Adrenal gland (tissue), 12 donors: ENCODE data around the gene TMA7. TPM values are rescaled to one million over a fixed set of nuclear protein-coding genes. Genes with fewer than 3 reads are reported as not detected.

ENCODE experiments used
- DNase-seq, 7 donors: peaks; one replicate each; pipeline ENCODE4 v3.0.0-alpha.2; 2019 to 2020
- H3K27ac ChIP-seq, 5 donors: fragments of 200-600 bp; sonication (generic) in 4 of 5; 1 replicate in 3 of 5; 2 replicates in 2 of 5; pipeline versions ENCODE4 v1.5.1 to v1.8.0; 2016 to 2020; ENCODE audit warnings: mild to moderate bottlenecking in 1 of 5
- H3K27me3 ChIP-seq: fragments of 200-600 bp; 2 replicates; pipeline ENCODE4 v1.8.0; 2021
- H3K36me3 ChIP-seq, 2 donors: fragments of 200-600 bp; replicated peaks in 1 of 2; 1 replicate in 1 of 2; 2 replicates in 1 of 2; pipeline versions ENCODE4 v1.5.1 to v1.8.0; 2018 to 2022
- H3K4me1 ChIP-seq, 2 donors: fragments of 200-600 bp; replicated peaks in 1 of 2; 1 replicate in 1 of 2; 2 replicates in 1 of 2; pipeline versions ENCODE4 v1.5.1 to v1.8.0; 2018 to 2021
- H3K4me3 ChIP-seq, 4 donors: fragments of 200-600 bp; sonication (generic) in 3 of 4; one replicate each; pipeline ENCODE4 v1.5.1; 2016 to 2018
- H3K9me3 ChIP-seq, 3 donors: fragments of 200-600 bp; sonication (generic) in 1 of 3; replicated peaks in 1 of 3; 1 replicate in 2 of 3; 2 replicates in 1 of 3; pipeline versions ENCODE4 v1.5.1 to v1.8.0; 2016 to 2021
- POLR2A ChIP-seq, 2 donors: fragments of 450-650 bp; IDR thresholded peaks; one replicate each; pipeline ENCODE4 v1.6.1; 2017; ENCODE audit warnings: antibody characterized with exemption in 2 of 2, mild to moderate bottlenecking in 2 of 2, moderate library complexity in 1 of 2
- WGBS, 4 donors: extraction: QIAGEN DNeasy Blood & Tissue Kit in 2 of 4; methylation state at CpG; one replicate each; pipeline versions ENCODE4 v1.1.5 to v1.1.7; 2013 to 2017; 5-methylcytosine and 5-hydroxymethylcytosine counted together
- intact Hi-C, 2 donors: fragments of 100-400 bp; cut with DNase I; formaldehyde crosslinking; loops; one replicate each; pipeline versions ENCODE4 v1.14.1 to v1.15.0; 2022 to 2023
- polyA plus RNA-seq, 3 donors: library from polyadenylated mRNA; stranded (reverse); fragments of 200-250 nt in 2 of 3; fragments of 350-450 nt in 1 of 3; fragmentation: Illumina TruSeq in 1 of 3; extraction: RNeasy Lipid Tissue Mini Kit (QIAGEN cat#74804) in 1 of 3; gene quantifications; one replicate each; pipeline ENCODE4 v1.2.3, GENCODE V29; 2013 to 2014
- total RNA-seq, 9 donors: library from RNA; depleted of rRNA in 4 of 9; stranded (reverse); fragments of >200 nt in 4 of 9; fragments of 120-200 nt in 1 of 9; fragmentation: NEBNext Ultra II Directional in 1 of 9; extraction: Animal tissue kit (Norgen Biotek cat#: 25700) in 1 of 9; gene quantifications; one replicate each; pipeline versions ENCODE4 v1.1.0 to v1.2.4, GENCODE V29; 2013 to 2023
- TF ChIP-seq, protein P1 (sequence below), 6 experiments: fragments of 450-650 bp in 4 of 6; fragments of 200-600 bp in 2 of 6; sonication (generic) in 1 of 6; IDR thresholded peaks; 1 replicate in 5 of 6; 2 replicates in 1 of 6; pipeline versions ENCODE4 v1.5.1 to v1.8.0; 2016 to 2021; ENCODE audit warnings: antibody characterized with exemption in 6 of 6, mild to moderate bottlenecking in 2 of 6, moderate library complexity in 1 of 6
- donor health status: healthy with polysubstance abuse.
- donor health status: Bipolar disorder and iron deficiency.
- donor health status: DM: yes; HTN: yes; CAD: no.
- donor health status: DM: no; HTN: no; CAD: no.
- donor health status: DM: no; HTN: no; CAD: no.
- donor health status: DM: yes; HTN: yes; CAD: no.

Gene TMA7
- total and polyA plus RNA-seq, 12 donors, result 177 to 891 (median 284) TPM

DNA sequence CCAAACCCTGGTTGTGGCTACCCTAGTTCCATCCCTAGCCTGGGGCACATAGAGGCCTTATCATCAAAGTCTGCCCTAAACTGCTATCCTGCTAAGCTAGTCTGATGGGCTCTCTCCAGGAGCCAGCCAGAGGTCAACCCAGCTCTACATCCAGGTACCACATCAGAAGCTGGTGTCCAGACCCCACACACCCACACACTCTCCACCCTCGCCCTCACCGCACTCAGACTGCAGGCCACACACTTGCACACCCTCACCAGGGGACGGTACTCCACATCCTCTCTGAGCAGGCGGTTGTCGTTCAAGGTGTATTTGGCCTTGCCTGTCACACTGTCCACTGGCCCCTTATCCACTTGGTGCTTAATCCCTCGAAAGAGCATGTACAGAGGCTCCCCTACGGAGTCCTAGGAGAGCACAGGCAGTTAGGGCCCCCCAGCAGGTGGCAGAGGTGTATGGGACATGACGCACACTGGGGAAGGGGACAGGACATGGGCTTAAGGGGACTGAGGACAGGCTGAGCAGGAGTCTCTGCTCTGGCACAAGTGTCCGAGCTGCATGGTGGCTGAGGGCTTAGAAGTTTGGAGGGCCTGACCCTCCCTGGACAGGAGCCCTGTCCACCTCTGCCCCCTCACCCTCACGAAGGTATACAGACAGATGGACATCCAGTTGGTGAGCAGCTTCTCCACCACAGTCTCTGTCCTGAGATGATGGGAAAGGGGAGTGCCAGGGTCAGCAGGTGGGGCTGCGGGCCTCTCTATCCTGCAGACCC, 28.3 kb upstream of the TMA7 start:
- 81 to 96% (median 91%) methylated on average over 8 to 11 of the region's 11 CpGs for WGBS, 4 donors
- DNase-seq, result peak in 1 of 7 donors; percentile 7
- no peak overlapping the region for H3K27ac ChIP-seq
- no peaks in the 10 kb centered on the region for H3K4me1 ChIP-seq
- intact Hi-C loops, result no loop called here
- peaks cover 0 to 29% of the 10 kb centered on the region in 2 donors for H3K36me3 ChIP-seq
- no peaks in the 10 kb centered on the region for H3K9me3 ChIP-seq
- no peaks in the 10 kb centered on the region for H3K27me3 ChIP-seq
- no peak overlapping the region for H3K4me3 ChIP-seq
- TF ChIP-seq, protein P1, sequence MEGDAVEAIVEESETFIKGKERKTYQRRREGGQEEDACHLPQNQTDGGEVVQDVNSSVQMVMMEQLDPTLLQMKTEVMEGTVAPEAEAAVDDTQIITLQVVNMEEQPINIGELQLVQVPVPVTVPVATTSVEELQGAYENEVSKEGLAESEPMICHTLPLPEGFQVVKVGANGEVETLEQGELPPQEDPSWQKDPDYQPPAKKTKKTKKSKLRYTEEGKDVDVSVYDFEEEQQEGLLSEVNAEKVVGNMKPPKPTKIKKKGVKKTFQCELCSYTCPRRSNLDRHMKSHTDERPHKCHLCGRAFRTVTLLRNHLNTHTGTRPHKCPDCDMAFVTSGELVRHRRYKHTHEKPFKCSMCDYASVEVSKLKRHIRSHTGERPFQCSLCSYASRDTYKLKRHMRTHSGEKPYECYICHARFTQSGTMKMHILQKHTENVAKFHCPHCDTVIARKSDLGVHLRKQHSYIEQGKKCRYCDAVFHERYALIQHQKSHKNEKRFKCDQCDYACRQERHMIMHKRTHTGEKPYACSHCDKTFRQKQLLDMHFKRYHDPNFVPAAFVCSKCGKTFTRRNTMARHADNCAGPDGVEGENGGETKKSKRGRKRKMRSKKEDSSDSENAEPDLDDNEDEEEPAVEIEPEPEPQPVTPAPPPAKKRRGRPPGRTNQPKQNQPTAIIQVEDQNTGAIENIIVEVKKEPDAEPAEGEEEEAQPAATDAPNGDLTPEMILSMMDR (IDR thresholded peaks at IDR 0.05), result no peak
- TF ChIP-seq POLR2A (IDR thresholded peaks at IDR 0.05), result no peak

DNA sequence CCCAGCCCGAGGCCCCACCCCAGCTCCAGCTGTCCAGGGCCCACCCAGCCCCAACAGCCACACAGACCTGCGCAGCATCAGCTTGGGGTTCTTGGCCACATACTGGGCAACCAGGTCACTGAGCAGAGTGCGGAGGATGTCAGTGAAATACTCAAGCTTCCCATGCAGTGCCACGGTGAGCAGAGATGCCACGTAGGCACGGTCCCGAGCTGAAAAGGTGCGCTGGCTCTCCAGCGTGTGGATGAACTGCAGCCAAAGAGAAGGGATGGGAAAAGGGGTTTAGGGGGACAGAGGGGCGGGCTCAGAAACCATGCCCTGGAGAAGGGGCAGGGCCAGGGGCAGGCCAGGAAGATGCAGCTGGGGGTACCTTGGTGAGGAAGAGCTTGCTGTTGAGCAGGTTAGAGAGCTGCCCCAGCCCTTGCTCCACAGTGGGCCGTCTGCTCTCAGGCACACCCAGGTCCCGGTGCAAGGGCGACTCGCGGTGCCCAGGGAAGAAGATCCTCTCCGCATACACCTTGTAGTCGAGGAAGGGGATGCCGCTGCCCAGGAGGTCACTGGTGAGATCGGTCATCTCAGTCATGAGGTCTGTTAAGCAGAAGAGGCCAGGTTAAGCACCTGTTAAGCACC, 27.6 kb upstream of the TMA7 start:
- no peak overlapping the region for H3K4me3 ChIP-seq
- H3K4me1 ChIP-seq, result no peaks in the 10 kb centered on the region
- 90 to 96% (median 93%) methylated on average over 17 to 19 of the region's 19 CpGs for WGBS, 4 donors
- H3K9me3 ChIP-seq, result no peaks in the 10 kb centered on the region
- no peaks in the 10 kb centered on the region for H3K27me3 ChIP-seq
- DNase-seq, result no peak
- TF ChIP-seq, protein P1 (IDR thresholded peaks at IDR 0.05), result no peak
- TF ChIP-seq POLR2A (IDR thresholded peaks at IDR 0.05), result no peak
- no peak overlapping the region for H3K27ac ChIP-seq
- intact Hi-C loops, result no loop called here
- H3K36me3 ChIP-seq, result peaks cover 0 to 29% of the 10 kb centered on the region in 2 donors

DNA sequence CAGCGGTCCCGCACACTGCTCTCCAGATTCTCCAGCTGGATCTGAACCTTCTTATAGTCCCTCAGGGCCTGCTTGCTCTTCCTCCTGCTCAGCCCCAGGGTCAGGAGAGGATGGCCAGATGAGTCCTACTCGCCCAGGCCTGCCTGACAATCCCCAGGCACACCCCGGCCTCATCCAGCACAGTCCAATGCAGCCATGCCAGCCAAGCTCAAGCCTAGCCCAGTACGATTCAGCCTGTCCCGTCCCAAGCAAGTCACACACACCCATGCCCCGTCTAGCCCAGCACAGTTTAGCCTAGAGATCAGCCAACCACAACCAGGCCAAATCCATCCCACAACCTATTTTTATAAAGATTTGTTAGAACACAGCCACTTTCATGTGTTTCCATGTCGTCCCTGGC, 27.0 kb upstream of the TMA7 start:
- Histone ChIP-seq H3K27ac (no peak overlapping the region), H3K9me3 (no peaks in the 10 kb centered on the region), H3K4me1 (no peaks in the 10 kb centered on the region), H3K36me3 (peaks cover 0 to 31% of the 10 kb centered on the region in 2 donors), H3K4me3 (no peak overlapping the region), H3K27me3 (no peaks in the 10 kb centered on the region)
- 87 to 95% (median 90%) methylated on average over 7 to 8 of the region's 8 CpGs for WGBS, 4 donors
- intact Hi-C loops, result no loop called here
- TF ChIP-seq POLR2A (IDR thresholded peaks at IDR 0.05), result no peak
- TF ChIP-seq, protein P1 (IDR thresholded peaks at IDR 0.05), result no peak
- DNase-seq, result no peak

DNA sequence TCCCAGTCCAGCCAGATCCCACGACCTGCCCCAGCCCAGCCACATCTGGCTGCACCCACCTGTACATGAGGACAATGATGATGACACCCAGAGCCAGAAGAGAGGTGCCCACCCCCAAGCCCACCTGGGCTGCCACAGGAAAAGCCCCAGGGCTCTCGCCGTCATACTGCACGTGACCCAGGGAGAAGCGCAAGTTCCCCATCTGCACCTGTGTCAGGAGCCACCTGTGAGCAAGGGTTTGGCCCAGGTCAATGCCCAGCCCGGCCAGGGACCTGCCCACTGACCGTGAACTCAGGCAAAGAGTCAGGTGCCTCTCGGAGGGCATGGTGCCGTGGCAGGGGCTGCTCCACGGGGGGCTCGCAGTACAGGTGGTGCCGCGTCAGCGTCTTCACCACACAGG, 26.4 kb upstream of the TMA7 start:
- TF ChIP-seq, protein P1 (IDR thresholded peaks at IDR 0.05), result no peak
- no peak for TF ChIP-seq POLR2A (IDR thresholded peaks at IDR 0.05)
- DNase-seq, result no peak
- H3K36me3 ChIP-seq, result peaks cover 0 to 35% of the 10 kb centered on the region in 2 donors

More for the DNA sequence above, 26.4 kb upstream of the TMA7 start:
- Histone ChIP-seq H3K4me3 (no peak overlapping the region), H3K9me3 (no peaks in the 10 kb centered on the region), H3K27me3 (no peaks in the 10 kb centered on the region), H3K27ac (no peak overlapping the region), H3K4me1 (no peaks in the 10 kb centered on the region)
- 80 to 92% (median 87%) methylated on average over 1 to 14 of the region's 14 CpGs for WGBS, 4 donors
- intact Hi-C loops, result no loop called here
